22Rv1 (cell line): ENCODE measurements around the gene BAX.

ENCODE experiments used
- H3K27ac ChIP-seq: fragments of 450-650 bp; 2 replicates; pipeline ENCODE4 v1.5.1; 2017
- ZFX ChIP-seq: fragments of 450-650 bp; IDR thresholded peaks from 2 replicates; pipeline ENCODE4 v1.6.1; 2017; ENCODE audit warnings: antibody characterized with exemption, borderline replicate concordance
- TF ChIP-seq, protein P1 (sequence below): fragments of 450-650 bp; IDR thresholded peaks from 2 replicates; pipeline ENCODE4 v1.5.1; 2017; ENCODE audit warnings: mild to moderate bottlenecking

Gene BAX

DNA sequence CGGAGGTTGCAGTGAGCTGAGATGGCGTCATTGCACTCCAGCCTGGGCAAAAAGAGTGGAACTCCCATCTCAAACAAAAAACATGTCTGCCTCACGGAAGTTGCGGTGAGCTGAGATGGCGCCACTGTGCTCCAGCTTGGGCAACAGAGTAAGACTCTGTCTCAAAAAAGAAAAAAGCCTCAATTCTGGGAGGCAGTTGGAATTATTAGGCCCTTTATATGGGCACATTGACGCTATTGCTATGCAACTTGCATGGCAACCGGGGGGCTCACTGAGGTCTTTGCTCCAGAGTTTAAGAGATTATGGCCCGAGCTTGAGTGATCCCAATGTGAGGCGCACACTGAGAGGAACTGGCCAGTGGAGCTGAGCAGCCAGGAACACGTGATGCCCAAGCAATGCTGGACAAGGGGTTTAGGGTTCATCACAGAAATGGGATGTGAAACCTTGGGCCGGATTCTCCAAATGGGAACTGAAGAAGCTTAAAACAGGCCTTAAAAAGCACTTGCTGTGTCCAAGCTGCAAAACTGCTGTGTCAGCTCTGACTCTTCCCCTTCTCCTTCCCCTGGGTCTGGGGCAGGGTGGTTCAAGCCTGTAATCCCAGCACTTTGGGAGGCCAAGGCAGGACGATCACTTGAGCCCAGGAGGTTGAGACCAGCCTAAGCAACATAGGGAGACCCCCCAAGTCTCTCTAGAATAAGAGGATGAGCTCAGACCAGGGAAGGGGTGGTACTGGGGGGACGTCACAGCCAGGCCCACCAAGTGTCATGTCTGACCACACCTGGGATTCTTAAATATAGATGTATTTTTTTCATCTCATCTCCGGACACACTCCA, 12.9 kb downstream of the BAX start:
- TF ChIP-seq ZFX, result no peak
- TF ChIP-seq, protein P1, sequence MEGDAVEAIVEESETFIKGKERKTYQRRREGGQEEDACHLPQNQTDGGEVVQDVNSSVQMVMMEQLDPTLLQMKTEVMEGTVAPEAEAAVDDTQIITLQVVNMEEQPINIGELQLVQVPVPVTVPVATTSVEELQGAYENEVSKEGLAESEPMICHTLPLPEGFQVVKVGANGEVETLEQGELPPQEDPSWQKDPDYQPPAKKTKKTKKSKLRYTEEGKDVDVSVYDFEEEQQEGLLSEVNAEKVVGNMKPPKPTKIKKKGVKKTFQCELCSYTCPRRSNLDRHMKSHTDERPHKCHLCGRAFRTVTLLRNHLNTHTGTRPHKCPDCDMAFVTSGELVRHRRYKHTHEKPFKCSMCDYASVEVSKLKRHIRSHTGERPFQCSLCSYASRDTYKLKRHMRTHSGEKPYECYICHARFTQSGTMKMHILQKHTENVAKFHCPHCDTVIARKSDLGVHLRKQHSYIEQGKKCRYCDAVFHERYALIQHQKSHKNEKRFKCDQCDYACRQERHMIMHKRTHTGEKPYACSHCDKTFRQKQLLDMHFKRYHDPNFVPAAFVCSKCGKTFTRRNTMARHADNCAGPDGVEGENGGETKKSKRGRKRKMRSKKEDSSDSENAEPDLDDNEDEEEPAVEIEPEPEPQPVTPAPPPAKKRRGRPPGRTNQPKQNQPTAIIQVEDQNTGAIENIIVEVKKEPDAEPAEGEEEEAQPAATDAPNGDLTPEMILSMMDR, result no peak
- H3K27ac ChIP-seq, result peak overlapping the region; percentile 83

DNA sequence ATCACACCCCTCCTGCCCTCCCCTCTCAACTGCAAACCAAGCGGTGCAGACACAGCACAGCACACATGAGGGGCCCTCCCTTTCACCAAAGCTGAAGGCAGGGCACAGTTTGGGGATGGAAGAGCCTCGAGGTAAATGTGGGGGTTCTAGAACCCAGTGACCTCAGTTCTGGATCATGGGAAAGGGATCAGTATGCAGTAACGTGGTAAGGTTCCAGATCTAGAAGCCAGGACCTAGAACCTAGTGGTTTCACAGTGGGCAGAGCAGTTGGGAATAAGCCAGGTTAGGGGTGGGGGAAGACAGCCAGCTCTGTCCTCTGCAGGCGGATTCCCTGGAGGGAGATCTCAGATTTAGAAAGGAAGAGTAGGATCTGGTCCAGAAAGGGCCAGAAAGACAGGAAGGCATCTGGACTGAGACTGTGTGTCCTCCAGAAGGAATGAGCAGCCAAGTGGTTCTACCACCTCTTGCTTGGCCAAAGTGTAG, 13.5 kb downstream of the BAX start:
- no peak for TF ChIP-seq ZFX
- TF ChIP-seq, protein P1, result no peak
- peak overlapping the region; percentile 83 for H3K27ac ChIP-seq

DNA sequence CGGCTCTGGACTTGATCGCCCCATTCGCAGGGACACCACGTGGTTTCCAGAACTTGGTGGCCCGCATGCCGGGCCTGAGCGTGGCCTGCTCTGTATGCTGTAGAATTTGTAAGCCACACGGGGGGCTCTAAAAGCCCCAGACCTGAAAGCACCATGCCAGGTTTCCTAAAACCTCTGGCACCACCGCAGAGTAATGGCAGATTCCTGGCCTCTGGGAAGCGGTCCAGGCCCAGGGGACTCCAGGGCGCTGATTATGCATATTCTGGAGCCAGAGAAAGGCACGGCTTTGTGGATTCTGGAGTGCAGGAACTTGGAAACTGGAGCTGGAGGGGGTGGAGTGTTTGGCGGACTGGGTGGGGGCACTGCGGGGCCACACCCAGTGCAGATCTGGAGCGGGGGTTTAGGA, 14.1 kb downstream of the BAX start:
- TF ChIP-seq, protein P1, result no peak
- no peak for TF ChIP-seq ZFX
- H3K27ac ChIP-seq, result peak overlapping the region; percentile 83; the same call in 1 of the 2 replicates

DNA sequence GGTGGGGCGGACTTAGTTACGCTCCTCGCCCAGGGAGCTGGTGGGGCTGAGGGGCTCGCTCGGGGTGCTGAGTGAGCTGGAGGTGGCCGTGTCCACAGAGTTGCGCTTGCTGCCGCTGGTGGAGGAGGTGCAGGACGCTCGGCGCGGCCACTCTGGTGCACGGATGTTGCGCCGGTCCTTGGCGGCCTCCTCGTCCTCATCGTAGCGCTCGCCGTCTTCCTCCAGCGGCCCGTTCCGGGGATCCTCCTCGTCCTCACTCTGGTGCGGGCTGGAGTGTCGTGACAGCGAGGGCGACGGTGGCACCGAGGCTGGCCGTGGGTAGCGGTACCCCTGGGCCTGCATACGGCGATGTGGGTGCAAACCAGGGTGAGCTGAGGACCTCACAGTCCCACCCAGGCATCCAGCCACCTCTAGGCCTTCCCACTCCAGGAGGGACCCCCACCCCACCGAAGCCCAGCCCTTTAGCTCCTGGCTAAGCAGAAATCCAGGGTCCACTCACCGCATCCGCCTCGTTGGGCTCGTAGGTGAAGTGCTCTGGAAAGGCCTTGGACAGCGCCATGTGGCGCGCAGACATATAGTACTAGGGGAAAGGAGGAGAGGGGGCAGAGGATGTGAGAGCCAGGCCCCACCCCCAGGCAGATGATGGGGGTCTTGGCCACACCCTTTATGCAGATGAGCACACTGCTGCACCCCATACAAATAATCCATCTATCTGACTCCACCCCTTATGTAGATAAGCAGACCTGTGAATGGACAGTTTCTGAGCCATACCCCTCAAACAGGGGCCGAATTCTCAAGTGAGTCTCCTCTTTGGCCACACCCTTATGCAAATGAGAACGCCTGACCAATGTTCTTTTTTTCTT, 14.8 kb downstream of the BAX start:
- TF ChIP-seq, protein P1, result no peak
- TF ChIP-seq ZFX, result no peak
- peak overlapping the region; percentile 55 for H3K27ac ChIP-seq

DNA sequence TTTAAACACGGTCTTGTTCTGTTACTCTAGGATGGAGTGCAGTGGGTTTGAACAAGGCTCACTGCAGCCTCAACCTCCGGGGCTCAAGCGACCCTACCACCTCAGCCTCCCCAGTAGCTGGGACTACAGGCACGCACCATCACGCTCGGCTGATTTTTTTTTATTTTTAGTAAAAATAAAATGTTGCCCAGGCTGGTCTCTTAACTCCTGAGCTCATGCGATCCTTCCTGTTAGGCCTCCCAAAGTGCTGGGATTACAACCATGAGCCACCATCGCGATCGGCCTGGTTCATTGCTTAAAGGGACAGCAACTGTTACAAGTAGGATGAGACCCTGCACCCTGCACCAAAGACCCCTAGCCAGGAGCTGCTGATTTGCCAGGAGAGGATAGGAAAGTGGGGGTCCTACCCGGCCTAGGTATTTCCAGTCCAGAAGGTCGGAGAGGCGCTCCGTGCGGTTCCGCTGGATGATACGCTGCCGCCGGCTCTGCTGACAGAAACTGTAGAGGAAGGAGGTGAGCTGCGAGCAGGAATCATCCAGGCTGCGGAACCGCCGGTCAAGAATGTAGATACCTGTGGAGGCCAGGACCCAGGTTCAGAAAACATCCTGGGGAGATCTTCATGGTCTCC, 15.6 kb downstream of the BAX start:
- TF ChIP-seq, protein P1, result no peak
- TF ChIP-seq ZFX, result no peak
- peak overlapping the region; percentile 55 for H3K27ac ChIP-seq

DNA sequence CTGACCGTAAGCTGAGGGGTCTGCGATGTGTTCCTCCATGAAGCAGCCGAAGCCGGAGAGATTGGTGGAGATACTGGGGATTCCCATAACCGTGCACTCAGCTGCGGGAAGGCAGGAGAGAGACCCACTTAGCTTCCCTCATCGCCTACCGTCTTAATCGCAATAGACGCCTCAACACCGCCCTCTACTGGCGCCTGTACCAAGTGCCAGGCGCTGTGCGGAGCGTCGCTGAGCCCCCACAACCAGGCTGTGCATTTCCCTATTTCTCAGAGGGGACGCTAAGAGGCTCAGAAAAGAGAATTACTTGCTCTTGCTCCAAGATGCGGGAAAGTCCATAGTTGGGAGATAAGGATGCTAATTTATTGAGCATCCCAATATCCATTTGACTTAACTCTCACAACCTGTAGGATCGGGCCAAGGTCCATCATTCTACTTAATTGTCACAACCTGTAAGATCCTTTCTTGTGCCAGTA, 16.3 kb downstream of the BAX start:
- TF ChIP-seq, protein P1, result peak; percentile 93
- no peak for TF ChIP-seq ZFX
- H3K27ac ChIP-seq, result peak overlapping the region; percentile 55; the same call in 1 of the 2 replicates
